Activated naive CD4-positive, alpha-beta T cell treated with anti-CD3 and anti-CD28 coated beads for 36 hours (primary cell): ENCODE measurements around the gene ABHD16B. TPM values are rescaled to one million over a fixed set of nuclear protein-coding genes. Genes with fewer than 3 reads are reported as not detected.
"Not testable (repeated sequence)": the region's sequence is repeated elsewhere in the genome, so short reads cannot be mapped to it uniquely, and the experiment has no call there.

Experiments
- CTCF ChIA-PET: fragments of 350-600 bp; sonication (Branson Sonifier 250); formaldehyde crosslinking; loops from one replicate; lab custom pipeline; 2021; ENCODE audit warnings: antibody characterized with exemption; lab: Charles Lee
- DNase-seq: peaks from one replicate; pipeline ENCODE4 v3.0.0-alpha.2; 2020
- H3K27ac Mint-ChIP-seq: one replicate; pipeline ENCODE4 v1.8.0; 2021; ENCODE audit warnings: mild to moderate bottlenecking, mixed read lengths
- H3K27me3 Mint-ChIP-seq: one replicate; pipeline ENCODE4 v1.8.0; 2021; ENCODE audit warnings: low read depth, mixed read lengths
- H3K36me3 Mint-ChIP-seq: one replicate; pipeline ENCODE4 v1.8.0; 2021; ENCODE audit warnings: low read depth, mixed read lengths
- H3K4me1 Mint-ChIP-seq: one replicate; pipeline ENCODE4 v1.8.0; 2021; ENCODE audit warnings: low read depth, mixed read lengths
- H3K4me3 Mint-ChIP-seq: one replicate; pipeline ENCODE4 v1.8.0; 2021; ENCODE audit warnings: mild to moderate bottlenecking, moderate library complexity, mixed read lengths
- H3K9me3 Mint-ChIP-seq: one replicate; pipeline ENCODE4 v1.8.0; 2021; ENCODE audit warnings: mixed read lengths
- intact Hi-C: fragments of 100-400 bp; cut with micrococcal nuclease; formaldehyde crosslinking; loops from one replicate; pipeline ENCODE4 v1.15.1; 2023
- total RNA-seq, 2 experiments: library from RNA; stranded (reverse); gene quantifications; one replicate each; pipeline ENCODE4 v1.2.3, GENCODE V29; 2021

Gene ABHD16B
- total RNA-seq, 2 experiments from 2014 or later = not detected

GRCh38 chr20:63860325-63861051, 810 bp upstream of the ABHD16B start:
- Mint-ChIP-seq H3K27me3 (no peaks in the 10 kb centered on the region), H3K36me3 (peaks cover 15% of the 10 kb centered on the region), H3K4me1 (peaks cover 36% of the 10 kb centered on the region), H3K9me3 (no peaks in the 10 kb centered on the region), H3K27ac (no peak overlapping the region), H3K4me3 (no peak overlapping the region)
- intact Hi-C loops = no loop called here
- no peak for DNase-seq
- CTCF ChIA-PET = interaction anchor here (1.0 kb wide), 1 partner anchor 364 kb away, joined by 3 read pairs; no protein-coding TSS in a partner anchor

- intact Hi-C loops = no loop called here
- no peaks in the 10 kb centered on the region for H3K27me3 Mint-ChIP-seq
- CTCF ChIA-PET = interaction anchor here (0.6 kb wide), 1 partner anchor 324 kb away, joined by 3 read pairs; no protein-coding TSS in a partner anchor
Measured at GRCh38 chr20:63861981-63862901, 943 bp downstream of the ABHD16B start.

GRCh38 chr20:63863021-63863797, 1.9 kb downstream of the ABHD16B start:
- peaks cover 16% of the 10 kb centered on the region for H3K36me3 Mint-ChIP-seq
- peak overlapping the region; percentile 94 for H3K27ac Mint-ChIP-seq
- no peak for DNase-seq
- H3K27me3 Mint-ChIP-seq = no peaks in the 10 kb centered on the region
- intact Hi-C loops = no loop called here
- no peaks in the 10 kb centered on the region for H3K9me3 Mint-ChIP-seq
- H3K4me3 Mint-ChIP-seq = peak overlapping the region; percentile 87
- CTCF ChIA-PET = interaction anchor here (0.6 to 1.8 kb wide), 3 partner anchors 33 to 326 kb away, joined by 3 to 7 read pairs (median 3); partner anchors contain the start of gene PTK6
- peaks cover 35% of the 10 kb centered on the region for H3K4me1 Mint-ChIP-seq

More at GRCh38 chr20:63861981-63862901, 943 bp downstream of the ABHD16B start:
- H3K4me1 Mint-ChIP-seq = peaks cover 40% of the 10 kb centered on the region
- H3K27ac Mint-ChIP-seq = no peak overlapping the region
- no peak for DNase-seq
- H3K36me3 Mint-ChIP-seq = peaks cover 15% of the 10 kb centered on the region
- H3K9me3 Mint-ChIP-seq = no peaks in the 10 kb centered on the region
- no peak overlapping the region for H3K4me3 Mint-ChIP-seq

- Mint-ChIP-seq H3K4me1 (peaks cover 29% of the 10 kb centered on the region), H3K27me3 (no peaks in the 10 kb centered on the region), H3K27ac (peak overlapping the region; percentile 94), H3K36me3 (peaks cover 18% of the 10 kb centered on the region), H3K9me3 (no peaks in the 10 kb centered on the region), H3K4me3 (peak overlapping the region; percentile 87)
- CTCF ChIA-PET = interaction anchor here (0.9 to 2.2 kb wide), 4 partner anchors 32 to 327 kb away, joined by 3 to 9 read pairs (median 6); partner anchors contain the start of gene PTK6
- intact Hi-C loops = loop anchor here (1.0 to 2.0 kb wide), 7 partner anchors 78 to 326 kb away; partner anchors contain the start of genes GMEB2, LIME1, RTEL1 and UCKL1
- peak; percentile 84 for DNase-seq
Measured at GRCh38 chr20:63863798-63864544, 2.7 kb downstream of the ABHD16B start.

- Mint-ChIP-seq H3K27ac (peak overlapping the region; percentile 94), H3K4me3 (peak overlapping the region; percentile 87), H3K36me3 (peaks cover 22% of the 10 kb centered on the region), H3K9me3 (no peaks in the 10 kb centered on the region), H3K27me3 (no peaks in the 10 kb centered on the region), H3K4me1 (peaks cover 24% of the 10 kb centered on the region)
- intact Hi-C loops = loop anchor here (1.0 to 2.0 kb wide), 7 partner anchors 78 to 326 kb away; partner anchors contain the start of genes GMEB2, LIME1, RTEL1 and UCKL1
- CTCF ChIA-PET = interaction anchor here (0.9 to 2.2 kb wide), 5 partner anchors 31 to 327 kb away, joined by 3 to 9 read pairs (median 5); partner anchors contain the start of gene PTK6
- DNase-seq = no peak
Measured at GRCh38 chr20:63864545-63864977, 3.3 kb downstream of the ABHD16B start.

- Mint-ChIP-seq H3K36me3 (peaks cover 23% of the 10 kb centered on the region), H3K9me3 (no peaks in the 10 kb centered on the region), H3K27ac (peak within 1 kb of the TSS; percentile 94), H3K27me3 (no peaks in the 10 kb centered on the region), H3K4me3 (peak within 1 kb of the TSS; percentile 87), H3K4me1 (peaks cover 24% of the 10 kb centered on the region)
- intact Hi-C loops = loop anchor here (1.0 to 2.0 kb wide), 12 partner anchors 8 to 649 kb away; partner anchors contain the start of genes ARFRP1, GMEB2, LIME1 and PRPF6
- peak; percentile 99 for DNase-seq
- CTCF ChIA-PET = interaction anchor here (0.9 to 2.2 kb wide), 6 partner anchors 31 to 328 kb away, joined by 3 to 9 read pairs (median 4); partner anchors contain the start of gene PTK6
Measured at GRCh38 chr20:63864978-63865640, 3.8 kb downstream of the ABHD16B start, which contains the start of gene TPD52L2. TPD52L2 (plus strand) TSS chr20:63865270; CDS start chr20:63865366, 96 bp downstream.

- Mint-ChIP-seq H3K36me3 (peaks cover 28% of the 10 kb centered on the region), H3K4me3 (peak overlapping the region; percentile 87), H3K4me1 (peaks cover 25% of the 10 kb centered on the region)
- H3K9me3 Mint-ChIP-seq, H3K27ac Mint-ChIP-seq, intact Hi-C loops, H3K27me3 Mint-ChIP-seq, DNase-seq: not testable (repeated sequence)
- CTCF ChIA-PET = interaction anchor here (0.8 kb wide), 1 partner anchor 370 kb away, joined by 4 read pairs; no protein-coding TSS in a partner anchor
Measured at GRCh38 chr20:63867042-63867441, 5.7 kb downstream of the ABHD16B start.

- DNase-seq = no peak
- Mint-ChIP-seq H3K9me3 (no peaks in the 10 kb centered on the region), H3K27ac (no peak overlapping the region), H3K4me1 (peaks cover 30% of the 10 kb centered on the region), H3K27me3 (no peaks in the 10 kb centered on the region), H3K4me3 (no peak overlapping the region), H3K36me3 (peaks cover 28% of the 10 kb centered on the region)
- intact Hi-C loops = no loop called here
- CTCF ChIA-PET = interaction anchor here (1.0 kb wide), 1 partner anchor 331 kb away, joined by 3 read pairs; the partner anchor contains the start of gene PTK6
Measured at GRCh38 chr20:63868264-63868663, 7.0 kb downstream of the ABHD16B start.

- Mint-ChIP-seq H3K27ac (peak overlapping the region; percentile 86), H3K4me1 (peaks cover 15% of the 10 kb centered on the region), H3K27me3 (no peaks in the 10 kb centered on the region), H3K9me3 (no peaks in the 10 kb centered on the region), H3K36me3 (peaks cover 37% of the 10 kb centered on the region), H3K4me3 (no peak overlapping the region)
- CTCF ChIA-PET = interaction anchor here (0.6 to 0.7 kb wide), 3 partner anchors 228 to 962 kb away, joined by 3 read pairs; no protein-coding TSS in a partner anchor
- intact Hi-C loops = loop anchor here (1.0 to 2.0 kb wide), 2 partner anchors 8 to 21 kb away; partner anchors contain the start of genes DNAJC5 and TPD52L2
- peak; percentile 77 for DNase-seq
Measured at GRCh38 chr20:63873477-63873971, 12.2 kb downstream of the ABHD16B start.

GRCh38 chr20:63874241-63874640, 12.9 kb downstream of the ABHD16B start:
- intact Hi-C loops, H3K27me3 Mint-ChIP-seq, DNase-seq, H3K27ac Mint-ChIP-seq, H3K4me3 Mint-ChIP-seq, H3K9me3 Mint-ChIP-seq: not testable (repeated sequence)
- H3K36me3 Mint-ChIP-seq = peaks cover 34% of the 10 kb centered on the region
- CTCF ChIA-PET = interaction anchor here (0.6 to 0.7 kb wide), 2 partner anchors 166 to 962 kb away, joined by 3 to 4 read pairs; partner anchors contain the start of genes ARFRP1 and ZGPAT
- H3K4me1 Mint-ChIP-seq = peaks cover 15% of the 10 kb centered on the region
